ENCODE data around the gene ANKRD23.

Gene ANKRD23

GRCh38 chr2:96838345-96839292, 5.2 kb downstream of the ANKRD23 start:
- H3K36me3 ChIP-seq (ENCODE audit: insufficient read depth) = no peaks in the 10 kb centered on the region
- peak overlapping the region; percentile 55 for H3K27ac ChIP-seq
- H3K4me3 ChIP-seq (IDR thresholded peaks at IDR 0.05; ENCODE audit: insufficient read depth, low read depth, low read length) = no peak overlapping the region
- TF ChIP-seq CTCF (conservative IDR thresholded peaks at IDR 0.05; ENCODE audit: low read depth, low read length) = no peak
- no peaks in the 10 kb centered on the region for H4K20me1 ChIP-seq (ENCODE audit: insufficient read depth)
- H2AFZ ChIP-seq (ENCODE audit: low read depth) = no peak overlapping the region
- peaks cover 55% of the 10 kb centered on the region for H3K4me1 ChIP-seq (ENCODE audit: low read depth, poor library complexity, severe bottlenecking)
- no peaks in the 10 kb centered on the region for H3K79me2 ChIP-seq (ENCODE audit: insufficient read depth, low read depth)
- H3K4me2 ChIP-seq = peak overlapping the region; percentile 37; the same call in 1 of the 2 replicates
- H3K27me3 ChIP-seq (ENCODE audit: insufficient read depth, low read depth) = no peaks in the 10 kb centered on the region
- H3K9ac ChIP-seq = no peak overlapping the region; the same call in 1 of the 2 replicates

GRCh38 chr2:96837575-96837974, 6.2 kb downstream of the ANKRD23 start:
- Histone ChIP-seq H3K9ac (no peak overlapping the region), H3K36me3 (ENCODE audit: insufficient read depth) (no peaks in the 10 kb centered on the region), H3K27ac (no peak overlapping the region), H3K4me2 (no peak overlapping the region), H3K4me3 (IDR thresholded peaks at IDR 0.05; ENCODE audit: insufficient read depth, low read depth, low read length) (no peak overlapping the region), H3K27me3 (ENCODE audit: insufficient read depth, low read depth) (no peaks in the 10 kb centered on the region), H2AFZ (ENCODE audit: low read depth) (no peak overlapping the region), H3K79me2 (ENCODE audit: insufficient read depth, low read depth) (no peaks in the 10 kb centered on the region), H3K4me1 (ENCODE audit: low read depth, poor library complexity, severe bottlenecking) (peaks cover 45% of the 10 kb centered on the region), H4K20me1 (ENCODE audit: insufficient read depth) (no peaks in the 10 kb centered on the region)
- TF ChIP-seq CTCF (conservative IDR thresholded peaks at IDR 0.05; ENCODE audit: low read depth, low read length) = no peak

- TF ChIP-seq CTCF (conservative IDR thresholded peaks at IDR 0.05; ENCODE audit: low read depth, low read length) = no peak
- Histone ChIP-seq H2AFZ (ENCODE audit: low read depth) (no peak overlapping the region), H3K27me3 (ENCODE audit: insufficient read depth, low read depth) (no peaks in the 10 kb centered on the region), H4K20me1 (ENCODE audit: insufficient read depth) (no peaks in the 10 kb centered on the region), H3K4me3 (IDR thresholded peaks at IDR 0.05; ENCODE audit: insufficient read depth, low read depth, low read length) (no peak overlapping the region), H3K4me1 (ENCODE audit: low read depth, poor library complexity, severe bottlenecking) (peaks cover 44% of the 10 kb centered on the region), H3K36me3 (ENCODE audit: insufficient read depth) (no peaks in the 10 kb centered on the region), H3K79me2 (ENCODE audit: insufficient read depth, low read depth) (no peaks in the 10 kb centered on the region), H3K27ac (no peak overlapping the region), H3K9ac (no peak overlapping the region), H3K4me2 (no peak overlapping the region)
Observed at GRCh38 chr2:96835830-96836229, 8.0 kb downstream of the ANKRD23 start.

GRCh38 chr2:96832754-96833507, 10.9 kb downstream of the ANKRD23 start:
- H3K4me2 ChIP-seq = no peak overlapping the region
- no peak for TF ChIP-seq CTCF (conservative IDR thresholded peaks at IDR 0.05; ENCODE audit: low read depth, low read length)
- no peaks in the 10 kb centered on the region for H3K27me3 ChIP-seq (ENCODE audit: insufficient read depth, low read depth)
- no peaks in the 10 kb centered on the region for H3K79me2 ChIP-seq (ENCODE audit: insufficient read depth, low read depth)
- no peak overlapping the region for H2AFZ ChIP-seq (ENCODE audit: low read depth)
- H3K36me3 ChIP-seq (ENCODE audit: insufficient read depth) = no peaks in the 10 kb centered on the region; the same call in 1 of the 2 replicates
- H3K4me1 ChIP-seq (ENCODE audit: low read depth, poor library complexity, severe bottlenecking) = peaks cover 15% of the 10 kb centered on the region
- H3K9ac ChIP-seq = no peak overlapping the region
- H3K4me3 ChIP-seq (IDR thresholded peaks at IDR 0.05; ENCODE audit: insufficient read depth, low read depth, low read length) = no peak overlapping the region
- H3K27ac ChIP-seq = no peak overlapping the region; the same call in 1 of the 2 replicates
- no peaks in the 10 kb centered on the region for H4K20me1 ChIP-seq (ENCODE audit: insufficient read depth)

Measured in KMS-11 (cell line).